Gastrocnemius medialis (tissue), 4 donors: ENCODE measurements around the gene IL20.

Experiments
- CTCF ChIP-seq, 5 experiments: fragments of 450-650 bp in 3 of 5; fragments of 200-600 bp in 2 of 5; sonication (generic) in 2 of 5; IDR thresholded peaks in 4 of 5; conservative IDR thresholded peaks in 1 of 5; 1 replicate in 4 of 5; 2 replicates in 1 of 5; pipeline ENCODE4 v1.5.1; 2016 to 2019; ENCODE audit warnings: antibody characterized with exemption in 5 of 5, mild to moderate bottlenecking in 3 of 5, moderate library complexity in 3 of 5
- POLR2A ChIP-seq, 2 donors: fragments of 450-650 bp; IDR thresholded peaks; one replicate each; pipeline ENCODE4 v1.6.1; 2017; ENCODE audit warnings: antibody characterized with exemption in 2 of 2, mild to moderate bottlenecking in 2 of 2, moderate library complexity in 2 of 2

GRCh38 chr1:206846487-206846886 is 18.9 kb upstream of the IL20 start:
- TF ChIP-seq CTCF (IDR thresholded peaks at IDR 0.05 in 4 of 5, conservative IDR thresholded peaks at IDR 0.05 in 1 of 5): no peak
- TF ChIP-seq POLR2A (IDR thresholded peaks at IDR 0.05): no peak
